ENCODE results near the gene PSAP.
A peak's percentile ranks its signal among the peaks of the same experiment; 100 is the strongest.

Gene PSAP

DNA sequence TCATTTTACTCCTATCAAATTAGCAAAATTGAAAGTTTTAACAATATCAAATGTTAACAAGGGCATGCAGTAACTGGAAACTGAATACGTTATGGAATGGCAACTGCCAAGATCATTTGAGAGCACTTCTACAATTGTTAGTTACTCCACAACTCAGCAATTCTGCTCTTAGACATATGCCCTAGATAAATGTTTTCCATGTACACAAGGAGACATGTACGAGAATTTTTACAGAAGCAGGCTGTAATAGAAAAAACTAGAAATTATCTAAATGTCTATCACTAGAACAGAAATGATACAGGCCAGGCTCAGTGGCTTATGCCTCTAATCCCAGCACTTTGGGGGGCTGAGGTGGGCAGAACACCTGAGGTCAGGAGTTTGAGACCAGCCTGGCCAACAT, 7.0 kb downstream of the PSAP start:
- no peak for DNase-seq

GRCh38 chr10:71842856-71843686, 8.0 kb downstream of the PSAP start:
- no peak for DNase-seq

GRCh38 chr10:71842422-71842821, 8.6 kb downstream of the PSAP start:
- DNase-seq, result no peak

DNA sequence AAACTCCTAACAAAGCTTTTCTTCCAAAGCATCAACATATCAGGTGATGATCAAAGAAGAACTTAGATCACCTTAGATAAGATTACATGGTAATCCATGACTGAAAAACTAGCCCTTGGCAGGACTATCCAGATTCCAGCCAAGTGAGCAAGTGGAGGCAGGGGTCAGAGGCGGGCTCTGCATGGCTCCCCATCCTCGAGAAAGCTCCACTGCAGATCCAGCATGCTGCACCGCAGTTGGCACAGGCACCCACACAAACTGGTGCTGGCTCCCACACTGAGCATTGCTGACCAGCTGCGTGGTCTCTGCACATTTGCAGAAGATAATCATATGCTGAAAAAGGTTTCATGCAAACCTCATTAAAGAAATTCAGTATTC, 10.1 kb downstream of the PSAP start:
- DNase-seq, result no peak

- peak; percentile 80 for DNase-seq
These were observed 10.7 kb downstream of the PSAP start for GRCh38 chr10:71840177-71840957.

GRCh38 chr10:71838264-71839211, 12.5 kb downstream of the PSAP start:
- DNase-seq, result no peak

DNA sequence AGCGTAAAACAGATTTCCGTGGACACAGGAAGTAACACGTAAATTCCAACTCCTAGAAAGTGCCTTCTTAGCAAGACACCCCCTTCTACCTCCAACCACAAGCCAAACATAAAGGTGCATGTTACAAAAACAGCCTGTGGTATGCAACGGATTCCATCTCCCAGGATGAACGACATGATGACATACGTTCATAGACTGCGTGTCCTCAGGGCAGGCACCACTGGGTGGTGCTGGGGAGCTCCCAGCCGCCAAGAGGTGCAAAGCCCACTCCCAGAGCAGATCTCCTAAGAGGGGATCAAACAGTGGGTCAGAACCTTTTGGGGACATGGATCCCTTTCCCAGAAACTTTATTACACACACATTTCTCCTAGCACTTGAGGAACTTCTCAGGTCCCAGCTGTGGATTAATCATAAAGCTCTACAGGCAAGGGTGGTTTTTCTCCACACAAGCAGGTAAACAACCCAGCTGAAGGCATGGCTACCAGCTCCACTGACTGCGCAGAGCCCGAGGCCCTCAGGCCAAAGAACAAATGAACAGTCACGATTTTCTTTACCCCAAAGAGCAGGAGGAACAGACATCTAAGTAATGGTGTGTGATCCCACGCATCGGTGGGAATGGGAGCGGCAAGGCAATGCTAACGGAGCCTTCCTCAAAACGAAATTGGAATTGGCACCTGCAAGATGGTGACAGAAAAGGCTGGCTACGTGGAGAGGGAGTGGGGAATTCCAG, 13.8 kb downstream of the PSAP start:
- no peak for DNase-seq

- DNase-seq, result no peak
These were observed 14.5 kb downstream of the PSAP start for GRCh38 chr10:71836596-71836974.

DNA sequence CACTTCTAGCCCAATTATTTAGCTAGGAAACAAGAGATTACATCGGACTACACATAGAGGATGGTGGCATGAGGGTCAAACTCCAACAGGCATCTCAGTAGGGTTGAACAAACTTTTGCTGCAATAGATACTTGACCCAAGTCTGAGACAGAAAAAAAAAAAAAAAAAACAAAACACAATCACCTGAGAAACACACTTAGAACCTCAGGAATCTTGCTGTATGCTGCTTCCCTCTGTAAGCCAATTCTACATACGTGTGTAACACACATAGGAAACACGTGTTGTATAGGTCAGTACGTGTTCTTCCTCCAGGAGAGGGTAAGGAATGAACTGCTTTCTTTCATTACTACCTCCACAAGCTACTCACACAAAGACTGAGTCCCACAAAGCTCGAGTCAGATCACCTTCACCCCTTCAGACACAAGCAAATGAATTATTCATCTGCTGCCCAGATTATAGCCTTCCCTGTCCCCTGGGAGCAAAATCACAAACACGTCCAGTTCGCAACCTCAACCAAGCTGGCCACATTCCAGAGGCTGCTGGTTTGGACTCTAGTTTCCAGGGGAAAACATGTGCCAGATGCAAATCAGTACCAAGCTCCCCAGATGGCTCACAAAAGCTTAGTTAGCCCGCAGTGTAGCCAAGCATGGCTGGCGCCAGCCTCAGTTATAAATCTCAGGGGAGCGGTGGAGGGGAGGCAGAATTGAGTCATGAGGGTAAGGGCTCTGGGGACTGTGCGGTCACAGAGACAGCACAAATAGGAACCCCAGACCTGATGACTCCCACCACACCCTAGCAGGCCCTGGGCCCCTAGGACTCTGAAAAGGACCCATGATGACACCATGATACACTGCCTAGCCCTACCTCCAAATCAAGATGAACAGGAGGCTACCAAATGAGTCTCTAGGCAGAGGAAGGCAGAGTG, 15.1 kb downstream of the PSAP start:
- DNase-seq, result no peak

DNA sequence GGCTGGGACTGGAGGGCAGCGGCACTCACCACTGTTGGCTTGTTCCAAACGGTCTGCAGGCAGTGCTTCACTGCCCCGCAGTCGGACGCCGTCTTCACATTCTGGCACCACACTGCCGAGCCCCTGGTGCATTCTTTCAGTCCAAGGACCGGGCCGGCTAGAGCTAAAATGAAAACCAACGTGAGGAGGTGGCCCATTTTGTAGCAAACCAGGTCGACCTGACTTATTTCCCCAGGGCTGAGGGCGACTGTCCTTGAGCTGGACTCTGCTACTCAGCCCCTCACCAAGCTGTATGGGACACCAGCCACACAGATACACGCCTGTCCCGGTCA, 16.7 kb downstream of the PSAP start:
- no peak for DNase-seq

- no peak for DNase-seq
These were observed 17.4 kb downstream of the PSAP start for GRCh38 chr10:71833451-71834342.

- DNase-seq, result no peak
These were observed 18.1 kb downstream of the PSAP start for GRCh38 chr10:71832967-71833366.

GRCh38 chr10:71831646-71832552, 19.2 kb downstream of the PSAP start:
- DNase-seq, result no peak

DNA sequence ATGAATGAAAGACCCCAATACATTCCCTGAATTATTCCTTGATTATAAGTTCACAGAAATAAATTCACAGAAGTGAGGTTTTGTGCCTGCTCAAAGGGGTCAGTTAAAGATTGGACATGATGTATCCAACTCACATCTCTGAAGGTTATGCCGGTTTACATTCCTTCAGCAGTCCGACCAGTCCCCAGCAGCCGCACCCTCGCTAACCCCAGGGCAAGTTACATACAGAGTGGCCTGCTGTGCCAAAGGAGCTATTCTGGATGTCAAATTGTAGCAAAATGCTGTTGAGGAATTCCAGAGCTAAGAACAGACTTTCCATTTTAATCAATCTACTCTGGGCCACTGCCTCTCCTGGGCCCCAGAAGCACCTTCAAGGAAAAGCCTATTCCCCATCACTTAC, 20.3 kb downstream of the PSAP start:
- DNase-seq, result no peak

GRCh38 chr10:71829896-71830295, 21.2 kb downstream of the PSAP start:
- no peak for DNase-seq

DNA sequence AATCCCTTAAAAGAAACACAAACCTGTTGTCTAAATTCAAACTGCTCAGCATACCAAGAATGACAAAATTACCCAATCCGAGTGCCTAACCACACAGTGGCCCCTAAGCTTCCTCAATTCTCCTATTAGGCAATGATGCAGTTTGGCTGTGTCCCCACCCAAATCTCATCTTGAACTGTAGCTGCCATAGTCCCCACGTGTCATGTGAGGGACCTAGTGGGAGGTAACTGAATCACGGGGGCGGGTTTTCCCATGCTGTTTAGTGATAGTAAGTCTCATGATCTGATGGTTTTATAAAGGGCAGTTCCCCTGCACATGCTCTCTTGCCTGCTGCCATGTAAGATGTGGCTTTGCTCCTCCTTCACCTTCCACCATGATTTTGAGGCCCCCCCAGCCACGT, 21.9 kb downstream of the PSAP start:
- DNase-seq, result no peak

- DNase-seq, result no peak
These were observed 22.3 kb downstream of the PSAP start for GRCh38 chr10:71828702-71829101.

DNA sequence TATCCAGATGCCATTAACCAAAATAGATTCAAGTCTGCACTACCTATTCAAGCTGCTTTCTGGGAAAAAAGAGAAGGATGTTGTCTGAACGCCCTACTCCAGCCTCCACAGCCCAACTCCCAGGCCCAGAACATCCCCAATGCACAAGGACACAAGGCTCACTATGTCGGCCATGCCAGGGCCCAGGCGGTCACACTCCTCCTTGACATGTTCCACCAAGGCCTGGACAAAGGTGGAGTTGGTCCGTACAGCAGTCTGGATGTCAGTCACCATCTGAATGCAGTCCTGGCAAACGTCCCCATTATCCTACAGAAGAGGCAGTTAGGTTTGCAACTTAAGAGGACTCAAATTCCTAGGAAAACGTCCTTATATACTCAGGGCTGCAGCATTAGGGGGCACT, 23.2 kb downstream of the PSAP start:
- DNase-seq, result no peak

DNA sequence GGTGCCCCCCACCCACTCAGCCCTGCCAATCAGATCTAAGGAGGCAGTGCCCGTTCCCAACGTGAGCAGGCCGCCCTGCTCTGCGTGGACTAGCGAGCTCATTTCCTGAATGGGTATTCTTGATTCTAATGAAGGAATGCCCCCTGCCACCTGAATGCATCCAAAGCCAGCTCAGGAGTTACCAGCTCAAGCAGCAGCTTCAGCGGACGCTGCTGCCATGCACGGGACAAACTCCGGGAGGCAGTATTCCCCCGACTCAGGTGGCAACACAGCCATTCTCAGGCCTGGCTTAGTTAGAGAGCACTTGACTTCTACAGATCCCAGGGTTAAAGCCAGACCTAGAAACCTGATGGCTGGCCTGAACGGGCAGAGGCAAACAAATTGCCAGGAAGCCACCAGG, 25.8 kb downstream of the PSAP start:
- no peak for DNase-seq
